HCT116 (cell line): Measurements from ENCODE around the gene ASXL2.

ENCODE experiments used
- CEBPB ChIP-seq: IDR thresholded peaks from 2 replicates; pipeline ENCODE4 v1.6.1; 2012; ENCODE audit warnings: low read depth
- EGR1 ChIP-seq: IDR thresholded peaks from 2 replicates; pipeline ENCODE4 v1.6.1; 2012; ENCODE audit warnings: low read depth
- EZH2 ChIP-seq: fragments of 200-600 bp; sonication (generic); IDR thresholded peaks from 2 replicates; pipeline ENCODE4 v1.6.1; 2017; ENCODE audit warnings: antibody characterized with exemption, mixed run types
- EZH2phosphoT487 ChIP-seq: fragments of 200-600 bp; IDR thresholded peaks from 2 replicates; pipeline ENCODE4 v1.6.1; 2018; ENCODE audit warnings: antibody characterized with exemption, borderline replicate concordance
- POLR2A ChIP-seq: IDR thresholded peaks from 2 replicates; pipeline ENCODE4 v1.7.0; 2011; ENCODE audit warnings: borderline replicate concordance; ENCODE audit not compliant: insufficient read depth, insufficient read length; ENCODE audit errors: extremely low read depth
- RAD21 ChIP-seq: IDR thresholded peaks from 2 replicates; pipeline ENCODE4 v1.6.1; 2012; ENCODE audit warnings: low read depth, mild to moderate bottlenecking
- YY1 ChIP-seq: IDR thresholded peaks from 2 replicates; pipeline ENCODE4 v1.6.1; 2011; ENCODE audit warnings: low read length, low read depth, moderate library complexity, mild to moderate bottlenecking; ENCODE audit not compliant: insufficient replicate concordance; ENCODE audit errors: extremely low read depth
- ZFX ChIP-seq: fragments of 450-650 bp; IDR thresholded peaks from 2 replicates; pipeline ENCODE4 v1.6.1; 2017
- TF ChIP-seq, protein P1 (sequence below), 3 experiments: fragments of 200-600 bp in 1 of 3; sonication (generic) in 1 of 3; IDR thresholded peaks in 2 of 3; conservative IDR thresholded peaks in 1 of 3; 2 replicates each; pipeline ENCODE4 v1.5.1; 2012 to 2017; ENCODE audit warnings: low read depth in 2 of 3, low read length in 2 of 3, antibody characterized with exemption in 1 of 3, borderline replicate concordance in 1 of 3, control low read depth in 1 of 3, mild to moderate bottlenecking in 1 of 3, mixed read lengths in 1 of 3, mixed run types in 1 of 3, moderate library complexity in 1 of 3; ENCODE audit not compliant: insufficient read depth in 1 of 3
- TF ChIP-seq, protein P2 (sequence below): IDR thresholded peaks from 2 replicates; pipeline ENCODE4 v1.6.1; 2012; ENCODE audit warnings: low read depth

DNA sequence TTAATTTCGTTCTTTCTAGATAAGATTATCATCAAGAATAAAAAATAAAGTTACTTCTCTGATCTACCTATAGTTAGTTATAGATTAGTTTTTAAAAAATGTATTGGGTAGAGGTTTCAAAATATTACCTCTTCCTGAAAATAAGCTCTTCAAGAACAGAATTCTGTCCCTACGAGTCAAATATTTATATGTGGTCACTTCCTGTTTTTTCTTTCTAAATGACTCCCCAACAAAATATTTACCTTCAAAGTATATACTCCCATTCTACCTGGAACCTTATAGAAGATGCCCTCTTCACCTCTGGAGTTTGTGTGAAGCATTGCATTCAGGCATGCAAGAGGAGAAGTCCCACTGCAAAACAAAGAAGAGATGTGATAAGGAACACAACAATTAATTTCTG lies 72.3 kb downstream of the ASXL2 start:
- TF ChIP-seq EGR1: no peak
- no peak for TF ChIP-seq YY1
- TF ChIP-seq, protein P1, sequence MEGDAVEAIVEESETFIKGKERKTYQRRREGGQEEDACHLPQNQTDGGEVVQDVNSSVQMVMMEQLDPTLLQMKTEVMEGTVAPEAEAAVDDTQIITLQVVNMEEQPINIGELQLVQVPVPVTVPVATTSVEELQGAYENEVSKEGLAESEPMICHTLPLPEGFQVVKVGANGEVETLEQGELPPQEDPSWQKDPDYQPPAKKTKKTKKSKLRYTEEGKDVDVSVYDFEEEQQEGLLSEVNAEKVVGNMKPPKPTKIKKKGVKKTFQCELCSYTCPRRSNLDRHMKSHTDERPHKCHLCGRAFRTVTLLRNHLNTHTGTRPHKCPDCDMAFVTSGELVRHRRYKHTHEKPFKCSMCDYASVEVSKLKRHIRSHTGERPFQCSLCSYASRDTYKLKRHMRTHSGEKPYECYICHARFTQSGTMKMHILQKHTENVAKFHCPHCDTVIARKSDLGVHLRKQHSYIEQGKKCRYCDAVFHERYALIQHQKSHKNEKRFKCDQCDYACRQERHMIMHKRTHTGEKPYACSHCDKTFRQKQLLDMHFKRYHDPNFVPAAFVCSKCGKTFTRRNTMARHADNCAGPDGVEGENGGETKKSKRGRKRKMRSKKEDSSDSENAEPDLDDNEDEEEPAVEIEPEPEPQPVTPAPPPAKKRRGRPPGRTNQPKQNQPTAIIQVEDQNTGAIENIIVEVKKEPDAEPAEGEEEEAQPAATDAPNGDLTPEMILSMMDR (IDR thresholded peaks at IDR 0.05 in 2 of 3, conservative IDR thresholded peaks at IDR 0.05 in 1 of 3; ENCODE audit: borderline replicate concordance in 1 of 3, insufficient read depth in 1 of 3, low read depth in 2 of 3, low read length in 2 of 3): no peak
- no peak for TF ChIP-seq ZFX
- TF ChIP-seq POLR2A: no peak
- TF ChIP-seq EZH2phosphoT487: no peak
- TF ChIP-seq EZH2: no peak
- TF ChIP-seq, protein P2, sequence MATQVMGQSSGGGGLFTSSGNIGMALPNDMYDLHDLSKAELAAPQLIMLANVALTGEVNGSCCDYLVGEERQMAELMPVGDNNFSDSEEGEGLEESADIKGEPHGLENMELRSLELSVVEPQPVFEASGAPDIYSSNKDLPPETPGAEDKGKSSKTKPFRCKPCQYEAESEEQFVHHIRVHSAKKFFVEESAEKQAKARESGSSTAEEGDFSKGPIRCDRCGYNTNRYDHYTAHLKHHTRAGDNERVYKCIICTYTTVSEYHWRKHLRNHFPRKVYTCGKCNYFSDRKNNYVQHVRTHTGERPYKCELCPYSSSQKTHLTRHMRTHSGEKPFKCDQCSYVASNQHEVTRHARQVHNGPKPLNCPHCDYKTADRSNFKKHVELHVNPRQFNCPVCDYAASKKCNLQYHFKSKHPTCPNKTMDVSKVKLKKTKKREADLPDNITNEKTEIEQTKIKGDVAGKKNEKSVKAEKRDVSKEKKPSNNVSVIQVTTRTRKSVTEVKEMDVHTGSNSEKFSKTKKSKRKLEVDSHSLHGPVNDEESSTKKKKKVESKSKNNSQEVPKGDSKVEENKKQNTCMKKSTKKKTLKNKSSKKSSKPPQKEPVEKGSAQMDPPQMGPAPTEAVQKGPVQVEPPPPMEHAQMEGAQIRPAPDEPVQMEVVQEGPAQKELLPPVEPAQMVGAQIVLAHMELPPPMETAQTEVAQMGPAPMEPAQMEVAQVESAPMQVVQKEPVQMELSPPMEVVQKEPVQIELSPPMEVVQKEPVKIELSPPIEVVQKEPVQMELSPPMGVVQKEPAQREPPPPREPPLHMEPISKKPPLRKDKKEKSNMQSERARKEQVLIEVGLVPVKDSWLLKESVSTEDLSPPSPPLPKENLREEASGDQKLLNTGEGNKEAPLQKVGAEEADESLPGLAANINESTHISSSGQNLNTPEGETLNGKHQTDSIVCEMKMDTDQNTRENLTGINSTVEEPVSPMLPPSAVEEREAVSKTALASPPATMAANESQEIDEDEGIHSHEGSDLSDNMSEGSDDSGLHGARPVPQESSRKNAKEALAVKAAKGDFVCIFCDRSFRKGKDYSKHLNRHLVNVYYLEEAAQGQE: no peak
- no peak for TF ChIP-seq RAD21
- no peak for TF ChIP-seq CEBPB
